Endothelial cell of umbilical vein (primary cell): ENCODE measurements around the gene ANAPC16. TPM values are rescaled to one million over a fixed set of nuclear protein-coding genes. Genes with fewer than 3 reads are reported as not detected.

Experiments
- BruUV-seq: library from RNA; stranded (reverse); fragments of 400-500 nt; replicated peaks from 2 replicates; lab custom pipeline; 2021; lab: Mats Ljungman, UMichigan
- CTCF ChIA-PET: fragments of 300-600, 350-600 bp; sonication (Branson Sonifier 250); formaldehyde crosslinking; loops from one replicate; lab custom pipeline; 2021; ENCODE audit warnings: antibody characterized with exemption, inconsistent platforms; lab: Charles Lee
- POLR2A ChIA-PET: fragments of 300-600, 350-600 bp; sonication (Branson Sonifier 250); formaldehyde crosslinking; loops from one replicate; lab custom pipeline; 2021; ENCODE audit warnings: antibody characterized with exemption, inconsistent platforms; lab: Charles Lee
- DNase-seq: peaks from one replicate; pipeline ENCODE4 v3.0.0-alpha.2; 2011; ENCODE audit warnings: low read depth, low spot score
- FAIRE-seq: peaks from 2 replicates; lab custom pipeline; 2011; peaks lifted over from hg19 to GRCh38; lab: Jason Lieb, UNC
- H2AFZ ChIP-seq: 2 replicates; pipeline ENCODE4 v1.6.0; 2012; ENCODE audit warnings: low read depth, low read length, control low read depth, inconsistent platforms
- H3K27ac ChIP-seq: 2 replicates; pipeline ENCODE4 v1.5.1; 2011; ENCODE audit warnings: low read depth, mild to moderate bottlenecking, control low read depth, low read length, moderate library complexity; ENCODE audit not compliant: insufficient read depth
- H3K27me3 ChIP-seq, 2 experiments: 2 replicates each; pipeline versions ENCODE4 v1.6.0 to v1.6.1; 2011; ENCODE audit warnings: low read length in 2 of 2, mixed read lengths in 1 of 2; ENCODE audit not compliant: control insufficient read depth in 2 of 2, insufficient read depth in 2 of 2
- H3K36me3 ChIP-seq, 2 experiments: 2 replicates in 1 of 2; 3 replicates in 1 of 2; pipeline ENCODE4 v1.5.1; 2011; ENCODE audit warnings: low read length in 2 of 2, mild to moderate bottlenecking in 1 of 2, moderate library complexity in 1 of 2; ENCODE audit not compliant: control insufficient read depth in 2 of 2, insufficient read depth in 2 of 2; ENCODE audit errors: extremely low read depth in 1 of 2
- H3K4me1 ChIP-seq: 3 replicates; pipeline ENCODE4 v1.5.1; 2011; ENCODE audit warnings: mild to moderate bottlenecking, low read length; ENCODE audit not compliant: control insufficient read depth, insufficient read depth; ENCODE audit errors: extremely low read depth
- H3K4me2 ChIP-seq: 2 replicates; pipeline ENCODE4 v1.6.1; 2011; ENCODE audit warnings: low read length, control low read depth, mixed read lengths; ENCODE audit not compliant: insufficient read depth
- H3K4me3 ChIP-seq, 3 experiments: fragments of 200-600 bp in 1 of 3; sonication (generic), shearing (Covaris generic) in 1 of 3; replicated peaks in 1 of 3; 2 replicates each; pipeline ENCODE4 v1.5.1; 2011 to 2016; ENCODE audit warnings: control low read depth in 3 of 3, low read length in 3 of 3, mild to moderate bottlenecking in 2 of 3, inconsistent platforms in 1 of 3, low read depth in 1 of 3, moderate library complexity in 1 of 3; ENCODE audit not compliant: insufficient read depth in 1 of 3
- H3K79me2 ChIP-seq: 2 replicates; pipeline ENCODE4 v1.6.0; 2012; ENCODE audit warnings: low read length, inconsistent platforms; ENCODE audit not compliant: control insufficient read depth, insufficient read depth
- H3K9ac ChIP-seq: replicated peaks from 2 replicates; pipeline ENCODE3; 2011; ENCODE audit warnings: low read length, control low read depth; ENCODE audit not compliant: insufficient read depth; ENCODE audit errors: extremely low read depth
- H3K9me1 ChIP-seq: replicated peaks from 3 replicates; pipeline ENCODE4 v1.6.0; 2011; ENCODE audit warnings: mild to moderate bottlenecking, low read length; ENCODE audit not compliant: control insufficient read depth, insufficient read depth; ENCODE audit errors: extremely low read depth
- H3K9me3 ChIP-seq: replicated peaks from 2 replicates; pipeline ENCODE4 v1.5.1; 2012; ENCODE audit warnings: low read length, inconsistent platforms; ENCODE audit not compliant: control insufficient read depth, insufficient read depth
- H4K20me1 ChIP-seq: replicated peaks from 2 replicates; pipeline ENCODE3; 2011; ENCODE audit warnings: mild to moderate bottlenecking, low read length; ENCODE audit not compliant: control insufficient read depth, insufficient read depth; ENCODE audit errors: extremely low read depth
- EZH2 ChIP-seq: IDR thresholded peaks from 2 replicates; pipeline ENCODE4 v1.6.1; 2012; ENCODE audit warnings: borderline replicate concordance, low read depth, mild to moderate bottlenecking, moderate library complexity, low read length, inconsistent platforms; ENCODE audit not compliant: severe bottlenecking
- FOS ChIP-seq: IDR thresholded peaks from 2 replicates; pipeline ENCODE4 v1.6.1; 2011; ENCODE audit warnings: mild to moderate bottlenecking, low read length, moderate library complexity, borderline replicate concordance; ENCODE audit not compliant: insufficient read depth
- GATA2 ChIP-seq: IDR thresholded peaks from 2 replicates; pipeline ENCODE4 v1.7.0; 2011; ENCODE audit warnings: low read depth, mild to moderate bottlenecking, moderate library complexity, mixed read lengths, low read length; ENCODE audit not compliant: insufficient read length, insufficient read depth
- JUN ChIP-seq: IDR thresholded peaks from 2 replicates; pipeline ENCODE4 v1.6.1; 2011; ENCODE audit warnings: borderline replicate concordance, low read depth; ENCODE audit not compliant: insufficient read length, insufficient read depth
- MYC ChIP-seq: IDR thresholded peaks from one replicate; pipeline ENCODE4 v1.6.1; 2011; ENCODE audit warnings: mild to moderate bottlenecking, low read depth, low read length
- POLR2A ChIP-seq: IDR thresholded peaks from 2 replicates; pipeline ENCODE4 v1.6.1; 2012; ENCODE audit warnings: low read depth, mild to moderate bottlenecking, control low read depth, low read length
- POLR2AphosphoS5 ChIP-seq: IDR thresholded peaks from 2 replicates; pipeline ENCODE4 v1.6.1; 2012; ENCODE audit warnings: low read depth, mild to moderate bottlenecking, control low read depth, low read length, moderate library complexity; ENCODE audit not compliant: insufficient read depth
- dilution Hi-C: fragments of 300-500 bp; cut with MboI; formaldehyde crosslinking; loops from one replicate; pipeline ENCODE4 v1.15.0; 2019; ENCODE audit warnings: low sequenced_read_pairs; ENCODE audit not compliant: extremely low pct_ligation_motif_present
- intact Hi-C: fragments of 100-400 bp; cut with micrococcal nuclease; formaldehyde crosslinking; loops from one replicate; pipeline ENCODE4 v1.10.0; 2022
- polyA plus RNA-seq, 4 experiments: library from polyadenylated mRNA; depleted of rRNA in 3 of 4; stranded (reverse) in 3 of 4; unstranded in 1 of 4; fragments of >200 nt; gene quantifications; 2 replicates each; pipeline versions ENCODE4 v1.2.1 to v1.2.3, GENCODE V29; 2011 to 2012; ENCODE audit warnings: missing spikeins in 1 of 4
- total RNA-seq: library from RNA; stranded (reverse); gene quantifications from 2 replicates; pipeline ENCODE4 v1.2.3, GENCODE V29; 2021
- TF ChIP-seq, protein P1 (sequence below), 2 donors: IDR thresholded peaks; 1 replicate in 1 of 2; 2 replicates in 1 of 2; pipeline ENCODE4 v1.5.1; 2011; ENCODE audit warnings: low read length in 2 of 2, mild to moderate bottlenecking in 2 of 2, moderate library complexity in 2 of 2, control low read depth in 1 of 2, inconsistent platforms in 1 of 2, low read depth in 1 of 2; ENCODE audit not compliant: insufficient read depth in 1 of 2; ENCODE audit errors: extremely low read depth in 1 of 2
- TF ChIP-seq, protein P2 (sequence below): IDR thresholded peaks from 2 replicates; pipeline ENCODE4 v1.6.1; 2011; ENCODE audit not compliant: insufficient read depth, insufficient read length

ANAPC16 gene
- total and polyA plus RNA-seq, 2 donors (not counting 3 experiments of a cell fraction or from before 2014, with no cell fraction given): 38.1 to 44.4 TPM

DNA sequence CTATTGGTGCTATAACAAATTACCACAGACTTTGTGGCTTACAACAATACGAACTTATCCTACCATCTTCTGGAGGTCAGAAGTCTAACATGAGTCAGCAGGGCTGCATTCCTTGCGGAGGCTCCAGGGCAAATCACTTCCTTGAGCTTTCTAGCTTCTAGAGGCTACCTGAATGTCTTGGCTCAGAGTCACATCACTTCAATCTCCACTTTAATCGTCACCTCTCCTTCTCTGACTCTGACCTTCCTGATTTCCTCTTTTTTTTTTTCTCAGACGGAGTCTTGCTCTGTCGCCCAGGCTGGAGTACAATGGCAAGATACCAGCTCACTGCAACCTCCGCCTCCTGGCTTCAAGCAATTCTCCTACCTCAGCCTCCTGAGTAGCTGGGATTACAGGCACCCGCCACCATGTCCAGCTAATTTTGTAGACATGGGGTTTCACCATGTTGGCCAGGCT lies 44.6 kb upstream of the ANAPC16 start:
- H3K79me2 ChIP-seq: no peaks in the 10 kb centered on the region
- H4K20me1 ChIP-seq: no peaks in the 10 kb centered on the region
- no peak overlapping the region for H3K4me2 ChIP-seq
- dilution Hi-C loops: no loop called here
- intact Hi-C loops: loop anchor here (2.0 to 5.0 kb wide), 5 partner anchors 16 to 166 kb away; partner anchors contain the start of genes ANAPC16 and ASCC1
- ChIA-PET POLR2A (no interaction called here), CTCF (interaction anchor here (0.8 to 1.6 kb wide), 5 partner anchors 11 to 166 kb away, joined by 3 to 7 read pairs (median 4); no protein-coding TSS in a partner anchor)
- peak overlapping the region; percentile 22 for H3K27ac ChIP-seq
- H3K27me3 ChIP-seq: no peaks in the 10 kb centered on the region
- TF ChIP-seq, protein P1, sequence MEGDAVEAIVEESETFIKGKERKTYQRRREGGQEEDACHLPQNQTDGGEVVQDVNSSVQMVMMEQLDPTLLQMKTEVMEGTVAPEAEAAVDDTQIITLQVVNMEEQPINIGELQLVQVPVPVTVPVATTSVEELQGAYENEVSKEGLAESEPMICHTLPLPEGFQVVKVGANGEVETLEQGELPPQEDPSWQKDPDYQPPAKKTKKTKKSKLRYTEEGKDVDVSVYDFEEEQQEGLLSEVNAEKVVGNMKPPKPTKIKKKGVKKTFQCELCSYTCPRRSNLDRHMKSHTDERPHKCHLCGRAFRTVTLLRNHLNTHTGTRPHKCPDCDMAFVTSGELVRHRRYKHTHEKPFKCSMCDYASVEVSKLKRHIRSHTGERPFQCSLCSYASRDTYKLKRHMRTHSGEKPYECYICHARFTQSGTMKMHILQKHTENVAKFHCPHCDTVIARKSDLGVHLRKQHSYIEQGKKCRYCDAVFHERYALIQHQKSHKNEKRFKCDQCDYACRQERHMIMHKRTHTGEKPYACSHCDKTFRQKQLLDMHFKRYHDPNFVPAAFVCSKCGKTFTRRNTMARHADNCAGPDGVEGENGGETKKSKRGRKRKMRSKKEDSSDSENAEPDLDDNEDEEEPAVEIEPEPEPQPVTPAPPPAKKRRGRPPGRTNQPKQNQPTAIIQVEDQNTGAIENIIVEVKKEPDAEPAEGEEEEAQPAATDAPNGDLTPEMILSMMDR (IDR thresholded peaks at IDR 0.05; ENCODE audit: extremely low read depth in 1 of 2, insufficient read depth in 1 of 2, low read depth in 1 of 2, low read length in 2 of 2): no peak
- TF ChIP-seq EZH2 (no peak), MYC (no peak), FOS (peak; percentile 94), JUN (peak; percentile 94), POLR2AphosphoS5 (peak; percentile 83), POLR2A (no peak), GATA2 (peak; percentile 98)
- TF ChIP-seq, protein P2, sequence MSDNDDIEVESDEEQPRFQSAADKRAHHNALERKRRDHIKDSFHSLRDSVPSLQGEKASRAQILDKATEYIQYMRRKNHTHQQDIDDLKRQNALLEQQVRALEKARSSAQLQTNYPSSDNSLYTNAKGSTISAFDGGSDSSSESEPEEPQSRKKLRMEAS: no peak
- no peak overlapping the region for H3K9ac ChIP-seq
- FAIRE-seq (peak; percentile 73), DNase-seq (peak; percentile 86)
- no TSS peak for BruUV-seq
- no peak overlapping the region for H2AFZ ChIP-seq
- peaks cover 42% of the 10 kb centered on the region for H3K4me1 ChIP-seq
- no peaks in the 10 kb centered on the region for H3K9me3 ChIP-seq
- H3K36me3 ChIP-seq: no peaks in the 10 kb centered on the region
- H3K9me1 ChIP-seq: peaks cover 2% of the 10 kb centered on the region
- no peak overlapping the region for H3K4me3 ChIP-seq
